ENCODE measurements around the gene AQP11. TPM values are rescaled to one million over a fixed set of nuclear protein-coding genes. Genes with fewer than 3 reads are reported as not detected.

The AQP11 gene
- total RNA-seq, 2 experiments from 2014 or later: not detected

DNA sequence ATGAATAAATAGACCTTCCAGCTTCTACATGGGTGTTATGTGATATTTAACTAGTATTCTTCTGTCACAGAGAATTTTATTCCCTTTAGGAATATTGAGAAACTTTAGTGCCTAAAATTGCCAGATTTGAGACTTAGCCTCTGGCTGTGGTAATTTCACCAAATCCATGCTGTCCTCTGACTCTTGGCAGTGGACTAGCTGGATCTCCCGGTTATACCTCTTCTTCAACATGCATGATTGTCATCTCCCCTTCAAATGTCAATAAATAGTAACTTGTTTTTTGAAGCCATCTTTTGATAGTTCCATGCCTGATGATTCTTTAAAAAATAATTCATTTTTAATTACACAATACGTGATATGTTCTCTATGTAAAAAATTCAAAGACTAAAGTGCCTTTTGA lies 8.4 kb downstream of the AQP11 start:
- Histone ChIP-seq H3K36me3 (ENCODE audit: insufficient read depth, low read length) (no peaks in the 10 kb centered on the region), H3K27ac (ENCODE audit: low read depth in 1 of 2, low read length in 2 of 2) (no peak overlapping the region), H3K4me3 (ENCODE audit: low read length) (no peak overlapping the region), H3K4me1 (ENCODE audit: insufficient read depth, low read length) (no peaks in the 10 kb centered on the region), H3K9me3 (ENCODE audit: control insufficient read depth in 1 of 2, insufficient read depth in 1 of 2, low read length in 2 of 2) (no peaks in the 10 kb centered on the region), H3K27me3 (ENCODE audit: control insufficient read depth in 1 of 2, insufficient read depth in 2 of 2, low read length in 2 of 2) (no peaks in the 10 kb centered on the region)
- H3K4me1 Mint-ChIP-seq (ENCODE audit: low read depth): no peaks in the 10 kb centered on the region
- H3K27me3 Mint-ChIP-seq: no peaks in the 10 kb centered on the region
- DNase-seq (no peak), ATAC-seq (ENCODE audit: poor library complexity) (no peak)
- CTCF ChIA-PET: no interaction called here
- H3K27ac Mint-ChIP-seq: no peak overlapping the region
- H3K36me3 Mint-ChIP-seq (ENCODE audit: low read depth): peaks cover 3% of the 10 kb centered on the region
- POLR2A ChIA-PET: no interaction called here
- TF ChIP-seq, protein P1, sequence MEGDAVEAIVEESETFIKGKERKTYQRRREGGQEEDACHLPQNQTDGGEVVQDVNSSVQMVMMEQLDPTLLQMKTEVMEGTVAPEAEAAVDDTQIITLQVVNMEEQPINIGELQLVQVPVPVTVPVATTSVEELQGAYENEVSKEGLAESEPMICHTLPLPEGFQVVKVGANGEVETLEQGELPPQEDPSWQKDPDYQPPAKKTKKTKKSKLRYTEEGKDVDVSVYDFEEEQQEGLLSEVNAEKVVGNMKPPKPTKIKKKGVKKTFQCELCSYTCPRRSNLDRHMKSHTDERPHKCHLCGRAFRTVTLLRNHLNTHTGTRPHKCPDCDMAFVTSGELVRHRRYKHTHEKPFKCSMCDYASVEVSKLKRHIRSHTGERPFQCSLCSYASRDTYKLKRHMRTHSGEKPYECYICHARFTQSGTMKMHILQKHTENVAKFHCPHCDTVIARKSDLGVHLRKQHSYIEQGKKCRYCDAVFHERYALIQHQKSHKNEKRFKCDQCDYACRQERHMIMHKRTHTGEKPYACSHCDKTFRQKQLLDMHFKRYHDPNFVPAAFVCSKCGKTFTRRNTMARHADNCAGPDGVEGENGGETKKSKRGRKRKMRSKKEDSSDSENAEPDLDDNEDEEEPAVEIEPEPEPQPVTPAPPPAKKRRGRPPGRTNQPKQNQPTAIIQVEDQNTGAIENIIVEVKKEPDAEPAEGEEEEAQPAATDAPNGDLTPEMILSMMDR (IDR thresholded peaks at IDR 0.05): no peak
- intact Hi-C loops (cut with DNase I, micrococcal nuclease): no loop called here
- no peak overlapping the region for H3K4me3 Mint-ChIP-seq
- no peaks in the 10 kb centered on the region for H3K9me3 Mint-ChIP-seq

DNA sequence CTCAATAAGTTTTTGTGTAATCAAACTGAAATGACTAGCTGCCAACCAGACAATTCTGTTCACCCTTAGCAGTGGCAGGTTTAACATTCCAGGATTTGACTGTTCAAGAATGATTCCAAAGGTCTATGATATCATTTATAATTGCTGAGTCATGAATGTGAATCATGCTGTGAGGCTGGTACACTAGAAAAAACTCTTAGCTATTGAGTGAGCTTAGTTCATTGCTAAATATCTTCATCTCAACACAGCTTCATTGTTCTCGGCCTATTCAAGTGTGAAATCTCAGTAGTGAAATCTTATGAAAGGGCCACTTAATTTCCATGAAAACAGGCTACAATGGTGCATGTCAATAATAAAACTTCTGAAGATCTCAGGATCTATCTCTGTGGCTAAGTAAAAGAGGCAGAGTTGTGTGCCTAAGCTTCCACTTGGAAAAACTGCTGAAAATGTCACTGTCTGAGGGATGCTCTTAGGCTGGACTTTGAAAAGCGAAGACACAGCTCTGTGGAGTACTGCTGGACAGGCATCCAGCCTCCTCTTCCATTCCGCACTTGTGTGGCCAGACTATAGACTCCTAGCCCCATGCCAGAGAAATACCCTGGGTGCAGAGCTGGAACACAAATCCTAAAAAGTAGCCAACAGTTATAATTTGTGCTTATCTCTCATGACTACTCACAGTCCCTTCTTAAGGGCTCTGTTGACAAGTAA lies 12.8 kb downstream of the AQP11 start:
- Histone ChIP-seq H3K9me3 (ENCODE audit: control insufficient read depth in 1 of 2, insufficient read depth in 1 of 2, low read length in 2 of 2) (no peaks in the 10 kb centered on the region), H3K4me1 (ENCODE audit: insufficient read depth, low read length) (no peaks in the 10 kb centered on the region), H3K4me3 (ENCODE audit: low read length) (no peak overlapping the region), H3K27me3 (ENCODE audit: control insufficient read depth in 1 of 2, insufficient read depth in 2 of 2, low read length in 2 of 2) (no peaks in the 10 kb centered on the region), H3K36me3 (ENCODE audit: insufficient read depth, low read length) (peaks cover 3% of the 10 kb centered on the region), H3K27ac (ENCODE audit: low read depth in 1 of 2, low read length in 2 of 2) (no peak overlapping the region)
- TF ChIP-seq, protein P1 (IDR thresholded peaks at IDR 0.05): no peak
- H3K27me3 Mint-ChIP-seq: no peaks in the 10 kb centered on the region
- ChIA-PET POLR2A (interaction anchor here (1.3 kb wide), 1 partner anchor 13 kb away, joined by 4 read pairs; the partner anchor contains the start of gene AQP11), CTCF (no interaction called here)
- no peaks in the 10 kb centered on the region for H3K9me3 Mint-ChIP-seq
- H3K4me3 Mint-ChIP-seq: no peak overlapping the region
- H3K36me3 Mint-ChIP-seq (ENCODE audit: low read depth): peaks cover 18% of the 10 kb centered on the region
- ATAC-seq (ENCODE audit: poor library complexity): no peak
- DNase-seq: no peak
- H3K27ac Mint-ChIP-seq: no peak overlapping the region
- H3K4me1 Mint-ChIP-seq (ENCODE audit: low read depth): no peaks in the 10 kb centered on the region
- intact Hi-C loops (cut with DNase I, micrococcal nuclease): no loop called here

DNA sequence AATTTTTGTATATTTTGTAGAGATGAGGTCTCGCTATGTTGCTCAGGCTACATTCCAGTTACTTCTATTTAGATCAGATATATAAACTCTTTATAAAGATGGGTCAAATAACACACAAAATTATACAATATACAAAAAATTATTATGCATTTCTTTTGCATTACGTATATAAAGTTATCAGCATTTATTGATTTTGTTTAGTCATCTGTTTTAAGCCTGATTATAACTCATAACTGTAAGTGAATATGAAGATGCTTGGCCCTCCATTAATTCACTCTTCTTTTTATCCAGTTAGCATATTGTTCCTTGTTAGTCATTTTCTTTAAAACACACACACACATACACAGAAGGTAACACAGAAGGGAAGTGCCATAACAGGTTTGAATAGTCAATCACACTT lies 14.5 kb downstream of the AQP11 start:
- H3K9me3 Mint-ChIP-seq: no peaks in the 10 kb centered on the region
- ChIA-PET POLR2A (no interaction called here), CTCF (no interaction called here)
- peaks cover 31% of the 10 kb centered on the region for H3K36me3 Mint-ChIP-seq (ENCODE audit: low read depth)
- no peaks in the 10 kb centered on the region for H3K27me3 ChIP-seq (ENCODE audit: control insufficient read depth in 1 of 2, insufficient read depth in 2 of 2, low read length in 2 of 2)
- no peaks in the 10 kb centered on the region for H3K9me3 ChIP-seq (ENCODE audit: control insufficient read depth in 1 of 2, insufficient read depth in 1 of 2, low read length in 2 of 2)
- intact Hi-C loops (cut with DNase I, micrococcal nuclease): no loop called here
- H3K4me3 ChIP-seq (ENCODE audit: low read length): no peak overlapping the region
- no peak overlapping the region for H3K27ac Mint-ChIP-seq
- DNase-seq (no peak), ATAC-seq (ENCODE audit: poor library complexity) (no peak)
- H3K4me3 Mint-ChIP-seq: no peak overlapping the region
- H3K27ac ChIP-seq (ENCODE audit: low read depth in 1 of 2, low read length in 2 of 2): no peak overlapping the region
- no peaks in the 10 kb centered on the region for H3K4me1 ChIP-seq (ENCODE audit: insufficient read depth, low read length)
- no peaks in the 10 kb centered on the region for H3K4me1 Mint-ChIP-seq (ENCODE audit: low read depth)
- TF ChIP-seq, protein P1 (IDR thresholded peaks at IDR 0.05): no peak
- peaks cover 3% of the 10 kb centered on the region for H3K36me3 ChIP-seq (ENCODE audit: insufficient read depth, low read length)
- H3K27me3 Mint-ChIP-seq: no peaks in the 10 kb centered on the region

All from CD4-positive, alpha-beta T cell (primary cell).